Hematopoietic multipotent progenitor cell treated with erythropoietin and hydrocortisone succinate and interleukin-3 and kit ligand, for 8 days (in vitro differentiated cells): ENCODE data around the gene S100A3.

ENCODE experiments used
- DNase-seq: peaks from one replicate; pipeline ENCODE4 v3.0.0-alpha.2; 2015

The S100A3 gene

DNA sequence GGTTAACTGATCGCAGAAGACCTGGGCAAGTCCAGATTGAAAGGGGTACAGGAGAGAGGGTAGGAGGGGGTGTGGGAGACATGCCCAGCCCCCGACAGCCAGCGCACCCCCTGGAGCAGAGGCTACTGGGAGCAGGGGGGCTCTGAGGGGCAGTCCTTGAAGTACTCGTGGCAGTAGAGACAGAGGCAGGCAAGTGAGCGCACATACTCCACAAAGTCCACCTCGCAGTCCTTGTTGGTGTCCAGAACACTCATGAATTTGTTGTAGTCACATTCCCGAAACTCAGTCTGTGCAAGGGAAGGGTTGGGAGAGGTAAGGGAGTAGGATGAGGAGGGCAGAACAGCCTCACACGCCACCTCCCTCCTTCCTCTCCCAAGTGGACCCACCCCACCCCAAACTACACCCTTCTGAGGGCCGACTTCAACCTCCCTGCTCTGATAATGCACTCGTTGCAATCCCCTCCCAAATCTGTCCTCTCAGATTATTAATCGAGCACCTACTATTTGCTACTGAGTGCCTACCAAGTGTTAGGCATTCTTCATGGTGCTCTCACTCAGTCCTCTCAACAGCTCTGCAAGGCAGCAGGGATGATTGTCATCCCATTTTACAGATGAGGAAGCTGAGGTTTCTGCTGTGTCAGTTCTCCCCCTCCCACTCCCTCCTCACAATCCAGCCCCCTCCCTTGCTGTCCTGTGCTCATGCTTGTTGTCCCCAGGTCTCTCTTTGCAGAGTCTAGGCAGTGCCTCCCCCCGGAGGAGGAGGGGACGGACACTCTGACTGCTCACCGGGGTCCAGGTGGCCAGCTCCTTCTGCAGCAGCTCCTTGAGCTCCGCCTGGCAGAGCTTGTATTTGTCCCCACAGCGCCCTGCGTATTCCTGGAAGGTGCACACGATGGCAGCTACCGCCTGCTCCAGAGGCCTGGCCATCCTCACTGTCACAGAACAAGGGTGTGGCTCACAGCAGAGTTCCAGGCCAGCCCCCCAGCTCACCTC is 1.2 kb downstream of the S100A3 start:
- DNase-seq, result peak; percentile 91

DNA sequence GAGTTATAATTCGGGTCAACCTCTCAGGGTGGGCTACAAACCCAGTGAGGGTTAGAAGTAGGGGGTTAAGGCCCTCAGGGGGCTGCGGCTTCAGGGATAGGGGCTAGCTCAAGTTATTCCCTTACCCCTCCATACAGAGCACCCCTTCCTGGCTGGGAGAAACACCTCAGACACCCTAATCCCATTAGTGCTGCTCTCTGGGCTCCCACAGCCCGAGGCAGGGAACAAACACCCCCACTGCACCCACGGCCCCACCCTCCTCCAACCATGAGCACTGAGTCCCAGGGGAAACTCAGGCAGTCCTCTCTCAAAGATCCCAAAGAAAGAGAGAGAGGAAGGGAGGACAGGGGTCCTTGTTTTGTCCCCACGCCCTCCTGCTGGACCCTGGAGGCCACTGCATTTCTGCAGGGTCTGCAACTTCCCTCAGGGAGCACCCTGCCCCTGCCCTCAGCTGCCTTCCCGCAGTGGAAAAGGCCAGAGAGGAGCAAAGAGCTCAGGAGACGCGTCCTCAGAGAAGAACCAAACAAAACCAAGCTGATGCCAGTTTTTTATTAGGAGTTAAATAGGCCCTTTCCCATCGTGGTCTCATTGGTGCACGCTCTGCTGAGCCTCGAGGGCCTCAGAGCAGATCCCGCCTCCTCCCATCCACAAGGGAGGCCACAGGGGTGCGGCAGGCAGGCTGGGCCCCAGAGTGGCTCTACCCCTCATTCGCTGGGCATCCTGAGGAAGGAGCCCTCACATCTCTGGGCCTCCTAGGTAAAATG is 2.1 kb downstream of the S100A3 start:
- peak; percentile 85 for DNase-seq

DNA sequence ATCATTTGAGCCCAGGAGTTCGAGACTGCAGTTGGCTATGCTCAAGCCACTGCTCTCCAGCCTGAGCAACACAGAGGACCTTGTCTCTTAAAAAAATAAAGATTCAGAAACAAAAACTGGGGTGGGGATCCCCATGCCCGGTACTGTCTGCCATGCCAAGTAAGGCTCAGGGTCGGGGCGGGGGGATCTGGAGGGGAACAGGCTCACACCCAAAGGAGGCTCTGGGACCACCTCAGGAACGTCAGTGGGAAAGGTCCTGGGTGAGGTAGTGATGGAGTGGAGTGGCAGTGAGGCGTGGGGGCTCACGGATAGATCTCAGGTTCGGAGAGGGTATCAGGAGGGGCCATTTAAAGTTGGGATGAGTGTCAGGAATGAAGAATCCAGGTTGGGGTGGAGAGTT is 2.7 kb downstream of the S100A3 start:
- no peak for DNase-seq

DNA sequence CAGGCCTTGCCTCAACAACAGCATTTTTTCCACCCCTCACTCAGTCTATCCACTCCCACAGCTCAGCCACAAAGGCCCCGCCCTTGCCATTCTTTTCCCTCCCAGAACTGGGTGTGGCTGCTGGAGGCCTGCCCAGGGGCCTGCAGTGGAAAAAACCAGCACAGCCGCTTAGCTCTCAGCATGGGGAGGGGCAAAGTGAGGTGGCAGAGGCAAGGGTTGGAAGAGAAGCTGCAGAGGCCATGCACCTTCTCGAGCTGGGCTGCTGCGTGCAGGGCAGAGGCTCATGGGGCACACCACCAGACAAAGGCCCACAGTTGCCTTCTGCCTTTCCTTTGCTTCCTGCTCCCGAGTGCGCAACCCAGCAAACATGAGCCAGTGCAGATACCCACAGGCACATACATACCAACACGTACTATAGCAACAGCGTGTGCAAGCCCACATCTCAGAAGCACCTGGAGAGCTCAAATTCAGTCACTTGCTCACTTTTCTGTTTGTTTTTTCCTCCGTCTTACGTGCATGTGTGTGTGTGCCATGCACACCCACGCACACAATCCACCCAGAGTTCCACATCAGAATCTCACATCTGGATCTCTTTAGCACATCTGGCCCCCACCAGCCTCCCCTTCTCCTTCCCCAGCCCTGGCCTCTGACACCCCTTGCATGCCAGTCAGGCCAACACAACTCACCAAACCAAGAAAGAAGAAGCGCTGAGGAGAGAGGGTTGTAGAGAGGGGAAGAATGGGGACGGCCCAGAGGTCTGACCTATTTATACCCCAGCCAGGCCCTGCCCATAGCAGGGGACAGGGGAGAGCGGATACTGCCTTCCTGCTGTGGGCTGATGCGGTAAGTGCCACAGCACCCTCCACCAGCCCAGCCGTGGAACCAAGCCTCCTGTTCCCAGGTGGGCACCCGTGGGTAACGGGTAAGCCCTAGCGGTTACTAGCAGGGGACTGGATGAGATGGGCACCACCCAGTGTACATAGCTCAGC is 3.7 kb downstream of the S100A3 start, which contains the start of gene S100A4:
S100A4 (minus strand) TSS at position 740 of the 989 bp plus-strand sequence. CDS start 1,012 bp downstream, outside the sequence.
- DNase-seq, result peak; percentile 99

DNA sequence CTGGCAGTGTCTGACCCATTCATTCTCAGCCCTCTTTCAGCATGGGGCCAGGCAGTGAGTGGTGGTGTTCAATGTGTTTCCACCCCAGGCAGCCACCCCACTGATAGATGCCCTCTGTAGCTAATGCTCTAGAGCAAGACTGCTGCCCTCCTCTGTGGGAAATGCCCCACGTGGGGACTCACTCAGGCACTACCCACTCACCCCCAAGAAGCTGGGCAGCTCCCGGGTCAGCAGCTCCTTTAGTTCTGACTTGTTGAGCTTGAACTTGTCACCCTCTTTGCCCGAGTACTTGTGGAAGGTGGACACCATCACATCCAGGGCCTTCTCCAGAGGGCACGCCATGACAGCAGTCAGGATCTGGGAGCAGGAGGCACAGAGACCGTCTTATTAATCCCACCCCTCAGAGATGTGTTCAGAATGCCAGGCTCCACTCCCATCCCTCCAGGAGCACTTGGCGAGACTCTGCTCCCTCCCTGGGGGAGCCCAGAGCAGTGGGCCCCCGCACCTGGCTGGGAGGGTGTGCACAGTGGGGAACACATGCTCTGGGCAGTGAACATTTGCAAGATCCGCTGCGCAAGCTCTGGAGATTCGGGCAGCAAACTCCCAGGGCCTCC is 4.5 kb downstream of the S100A3 start:
- no peak for DNase-seq

DNA sequence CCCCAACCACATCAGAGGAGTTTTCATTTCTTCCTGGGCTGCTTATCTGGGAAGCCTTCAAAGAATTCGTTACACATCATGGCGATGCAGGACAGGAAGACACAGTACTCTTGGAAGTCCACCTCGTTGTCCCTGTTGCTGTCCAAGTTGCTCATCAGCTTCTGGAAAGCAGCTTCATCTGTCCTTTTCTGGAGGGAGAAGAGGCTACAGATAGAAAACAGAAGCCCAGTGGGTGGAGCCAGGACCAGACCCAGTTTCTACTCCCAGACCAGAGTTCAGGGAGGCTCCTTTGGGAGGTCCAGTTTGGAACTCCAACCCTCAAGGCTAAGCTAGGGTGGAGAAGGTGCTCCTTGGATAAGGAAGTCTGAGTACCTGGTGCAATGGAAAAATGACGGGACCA is 5.3 kb downstream of the S100A3 start:
- peak; percentile 49 for DNase-seq

DNA sequence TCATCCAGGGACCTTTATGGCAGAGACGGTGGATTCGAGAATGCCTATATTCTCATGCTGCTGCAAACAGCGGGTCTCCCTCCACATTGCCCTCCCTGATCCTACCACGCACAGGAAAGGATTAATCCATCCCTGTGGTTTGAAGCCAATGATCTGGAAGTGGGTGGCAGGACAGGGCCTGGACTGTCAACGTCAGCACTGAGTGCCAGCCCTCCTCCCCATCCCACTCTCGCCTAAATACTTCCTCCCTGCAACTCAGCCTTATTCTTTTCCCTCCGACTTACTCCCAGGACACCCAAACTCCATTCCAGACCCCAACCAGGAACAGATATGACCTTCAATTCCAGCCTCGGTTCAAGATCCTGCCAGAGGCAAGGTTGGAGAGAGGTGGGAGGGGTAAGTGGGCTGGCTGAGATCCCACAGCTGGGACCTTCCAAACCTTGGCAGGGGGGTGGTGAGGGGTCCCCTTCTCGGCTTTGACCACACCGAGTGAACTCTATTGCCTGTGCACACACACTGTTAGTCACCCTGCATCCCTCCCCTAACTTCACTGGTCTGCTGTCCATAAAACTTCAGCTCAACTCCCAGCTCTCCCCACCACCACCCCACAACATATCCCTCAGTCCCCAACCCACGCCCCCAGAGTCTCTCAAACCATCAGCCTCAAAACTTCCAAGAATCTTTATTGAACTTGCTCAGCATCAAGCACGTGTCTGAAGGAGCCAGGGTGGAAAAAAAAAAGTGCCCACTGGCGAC is 5.9 kb downstream of the S100A3 start:
- no peak for DNase-seq

DNA sequence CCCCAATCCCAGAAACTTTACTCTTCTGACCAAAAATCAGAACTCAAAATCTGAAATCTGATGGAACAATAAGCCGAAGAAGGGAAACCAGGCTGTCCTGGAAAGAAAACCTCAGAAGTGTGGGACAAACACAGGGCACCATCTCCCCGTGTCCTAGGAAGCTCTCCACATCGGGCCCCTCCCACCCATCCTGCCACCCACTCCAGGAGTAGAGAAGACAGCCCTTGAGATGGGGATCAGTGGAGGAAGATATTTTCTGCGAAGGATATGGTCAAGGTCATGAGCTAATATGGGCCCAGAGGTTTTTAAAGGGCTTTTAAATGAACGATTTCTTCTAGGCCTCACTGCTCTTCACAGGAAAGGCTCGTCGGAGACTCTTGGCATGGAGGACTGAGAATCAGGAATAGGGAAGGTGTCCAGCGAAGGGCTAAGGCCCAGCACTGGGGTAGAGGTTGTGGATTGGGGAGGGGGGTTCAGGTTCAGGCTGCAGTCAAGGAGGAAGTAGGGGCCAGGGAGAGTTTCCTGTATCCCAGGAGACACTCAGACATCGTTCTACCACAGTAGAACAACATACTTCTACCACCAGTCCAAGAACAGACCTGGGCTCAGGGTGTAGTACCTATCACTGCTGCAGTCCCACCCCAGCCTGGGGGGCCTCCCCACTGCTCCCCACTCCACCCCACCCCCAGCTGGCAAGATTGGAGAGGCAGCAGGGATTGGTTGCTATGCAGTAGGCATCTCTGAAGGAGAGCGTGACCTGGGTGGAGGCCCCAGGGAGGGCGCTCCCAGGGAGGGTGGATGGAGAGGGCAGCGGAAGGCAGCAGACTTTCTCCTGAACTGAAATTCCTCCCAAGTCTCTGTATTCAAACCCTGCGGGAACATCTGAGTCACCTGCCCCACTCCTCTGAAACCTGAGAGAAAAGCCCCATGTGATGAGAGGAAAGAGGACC is 7.1 kb downstream of the S100A3 start:
- DNase-seq, result peak; percentile 46

DNA sequence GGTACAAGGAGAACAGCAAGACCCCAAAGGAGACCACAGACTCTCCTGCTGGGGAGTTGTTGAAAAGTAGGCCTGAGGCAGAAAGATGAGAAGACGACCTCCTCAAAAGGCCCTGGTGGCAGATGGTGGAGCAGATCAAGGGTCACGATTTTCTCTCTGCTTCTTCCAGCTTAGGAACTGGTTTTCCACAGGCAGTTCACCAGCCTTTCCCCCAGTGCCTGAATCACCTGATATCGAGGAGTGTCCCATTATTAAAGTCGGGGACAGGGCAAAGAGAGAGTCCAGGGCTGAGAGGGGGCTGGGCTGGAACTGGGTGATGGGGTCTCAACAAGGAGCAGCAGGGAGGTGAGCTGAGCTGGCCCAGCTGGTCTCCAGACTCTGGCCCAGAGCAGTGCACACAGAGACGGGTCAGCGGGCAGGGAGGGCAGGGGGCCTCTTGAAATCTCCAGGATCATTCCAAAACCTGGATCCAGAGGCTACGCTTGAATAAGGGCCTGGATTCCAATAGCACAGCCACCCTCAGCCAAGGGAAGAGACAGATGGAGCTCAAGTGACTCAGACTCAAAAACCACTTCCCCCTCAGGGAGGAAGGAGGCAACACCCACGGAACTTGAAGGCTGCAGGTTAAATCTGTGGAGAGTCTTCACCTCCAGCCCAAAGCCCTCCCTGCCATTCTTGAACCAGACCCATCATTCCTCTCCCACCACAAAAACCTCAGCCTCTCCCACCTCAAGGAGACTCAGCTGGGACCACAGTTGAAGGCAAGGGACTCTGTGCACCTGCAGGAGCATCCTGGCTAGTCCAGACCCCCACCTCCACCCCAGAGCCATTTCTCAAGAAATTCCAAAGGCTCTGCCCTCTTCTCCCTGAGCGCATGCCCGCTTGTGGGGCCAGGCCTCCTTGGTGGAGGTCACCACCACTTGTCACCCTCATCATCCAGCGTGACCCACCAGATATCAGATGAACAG is 8.4 kb downstream of the S100A3 start, which contains the start of gene S100A5:
S100A5 (minus strand) TSS at position 541 of the 968 bp plus-strand sequence. CDS start 743 bp downstream, outside the sequence.
- peak; percentile 39 for DNase-seq

DNA sequence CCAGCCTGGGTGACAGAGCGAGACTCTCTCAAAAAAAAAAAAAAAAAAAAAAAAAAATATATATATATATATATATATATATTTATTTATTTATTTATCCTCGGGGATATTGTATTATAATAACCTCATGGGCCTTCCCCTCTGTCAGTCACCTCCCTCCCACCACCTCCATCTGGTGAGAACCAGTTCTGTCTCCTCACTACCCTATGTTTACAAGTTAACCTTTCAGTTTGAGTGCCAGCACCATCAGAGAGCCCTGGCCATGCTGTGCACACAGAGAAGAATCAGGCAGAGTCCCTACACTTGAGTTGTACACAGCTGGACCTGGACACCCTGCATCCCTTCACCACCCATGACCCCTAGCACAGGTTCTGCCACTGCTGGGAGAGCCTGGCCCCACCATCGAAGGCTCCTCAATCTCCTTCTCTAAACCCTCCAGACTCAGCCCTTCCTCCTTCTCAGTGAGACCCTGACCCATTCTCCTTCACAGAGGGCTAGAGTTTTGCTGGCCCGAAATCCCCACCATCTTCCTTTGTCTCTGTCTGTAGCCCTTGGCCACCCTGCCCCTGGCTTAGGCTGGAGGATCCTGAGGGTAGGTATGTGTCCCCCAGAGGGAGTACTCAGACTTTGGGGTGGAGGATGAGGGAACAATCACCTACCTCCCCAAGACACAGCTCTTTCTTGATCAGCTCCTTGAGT is 9.5 kb downstream of the S100A3 start:
- DNase-seq, result no peak

DNA sequence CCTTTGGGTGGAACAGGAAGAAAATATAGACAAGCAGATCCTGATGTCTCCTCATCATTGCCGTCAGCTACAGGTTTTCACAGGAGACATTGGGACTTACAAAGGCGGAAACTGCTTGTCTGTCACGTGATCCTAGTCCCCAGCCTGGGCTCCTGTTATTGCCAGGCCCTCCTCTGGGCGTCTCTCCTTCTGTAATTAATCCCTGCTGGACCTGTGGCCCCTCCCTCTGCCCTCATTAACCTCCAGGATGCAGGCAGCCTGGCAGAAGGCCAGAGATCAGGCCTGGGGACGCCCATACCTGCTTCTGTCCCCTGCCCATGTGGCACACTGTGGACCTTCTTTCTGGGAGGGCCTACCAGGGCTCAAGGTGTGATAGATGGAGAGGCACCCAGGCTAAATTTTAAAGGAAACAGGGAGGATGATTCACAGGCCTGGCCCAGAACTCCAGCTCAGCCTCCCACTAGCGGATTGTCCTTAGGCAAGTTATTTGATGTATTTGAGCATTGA is 10.7 kb downstream of the S100A3 start:
- DNase-seq, result peak; percentile 59

DNA sequence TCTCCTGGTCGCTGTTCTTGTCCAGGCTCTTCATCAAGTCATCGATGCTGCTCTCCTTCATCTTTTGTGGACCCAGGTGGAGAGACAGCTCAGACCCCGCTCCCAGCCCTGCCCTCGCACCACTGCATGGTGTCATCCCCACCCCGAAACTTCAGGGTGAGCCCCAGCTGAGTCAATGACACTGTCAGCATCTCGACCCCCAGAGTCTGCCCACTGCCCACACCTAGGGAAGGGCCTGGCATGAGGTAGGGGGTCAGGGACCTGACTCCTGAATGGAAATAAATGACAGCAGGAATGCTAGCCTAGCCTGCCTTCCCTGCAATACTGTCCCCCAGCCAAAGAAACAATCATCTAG is 11.7 kb downstream of the S100A3 start:
- no peak for DNase-seq

DNA sequence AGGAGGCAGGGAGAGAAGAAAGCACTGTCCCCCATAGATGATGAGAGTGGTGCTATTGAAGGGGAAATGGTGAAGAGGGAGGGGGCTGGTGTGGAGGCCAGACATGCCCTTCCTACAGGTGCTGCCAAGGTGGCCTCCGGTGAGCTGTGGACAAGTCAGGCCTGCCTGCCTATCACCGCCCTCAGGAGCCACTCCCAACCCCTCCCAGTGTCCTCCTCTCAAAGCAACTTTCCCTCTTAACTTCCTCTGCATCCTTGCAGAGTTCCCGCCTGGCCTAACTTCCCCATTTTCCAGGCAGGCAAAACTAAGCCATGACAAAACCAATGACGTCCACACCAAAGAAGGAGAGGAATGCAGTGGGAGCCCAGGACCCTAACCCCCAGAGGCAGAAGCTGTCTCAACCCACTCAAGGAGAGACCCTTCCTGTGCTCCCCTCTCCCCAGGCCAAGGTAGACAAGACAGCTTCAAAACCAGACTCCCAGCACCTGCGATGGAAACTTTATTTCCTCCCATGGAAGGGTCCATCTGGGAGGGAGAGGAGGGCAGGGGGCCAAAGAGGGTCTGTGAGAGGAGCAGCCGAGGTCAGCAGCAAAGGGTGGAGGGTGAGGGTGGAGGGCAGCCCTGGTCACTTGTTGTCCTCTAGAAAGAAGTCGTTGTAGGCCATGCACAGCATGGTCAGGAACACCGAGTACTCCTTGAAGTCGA is 12.2 kb downstream of the S100A3 start:
- no peak for DNase-seq

DNA sequence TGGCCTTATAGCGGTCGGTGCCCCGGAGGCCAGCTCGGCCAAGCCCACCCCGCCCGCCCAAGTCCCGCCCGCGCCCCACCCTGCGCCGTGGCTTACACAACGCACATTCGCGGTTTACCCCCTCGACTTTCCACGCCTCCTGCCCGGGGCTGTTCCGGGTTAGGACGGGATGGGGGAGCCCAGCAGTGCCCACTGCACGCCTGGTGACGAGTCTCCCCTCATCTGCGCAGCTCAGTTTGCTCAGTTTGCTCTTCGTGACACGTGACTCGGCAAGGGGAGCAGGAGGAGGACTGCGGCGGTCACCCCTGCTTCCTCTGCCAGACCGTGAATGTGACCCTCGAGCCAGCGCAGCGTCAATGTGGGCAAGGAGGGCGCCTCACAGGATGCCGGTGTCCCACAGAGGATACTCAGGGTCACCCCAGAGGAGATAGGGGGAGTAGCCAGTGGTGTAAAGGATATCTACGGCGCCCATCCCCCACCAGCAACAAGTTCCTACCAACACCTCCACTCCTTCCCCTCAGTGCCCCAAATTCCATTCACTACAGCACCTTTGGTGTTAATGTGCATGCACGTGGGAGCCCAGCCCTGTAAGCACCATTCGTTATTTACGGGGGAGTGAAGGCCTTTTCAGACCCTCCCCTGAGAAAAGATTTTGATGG is 12.9 kb downstream of the S100A3 start:
- peak; percentile 96 for DNase-seq

DNA sequence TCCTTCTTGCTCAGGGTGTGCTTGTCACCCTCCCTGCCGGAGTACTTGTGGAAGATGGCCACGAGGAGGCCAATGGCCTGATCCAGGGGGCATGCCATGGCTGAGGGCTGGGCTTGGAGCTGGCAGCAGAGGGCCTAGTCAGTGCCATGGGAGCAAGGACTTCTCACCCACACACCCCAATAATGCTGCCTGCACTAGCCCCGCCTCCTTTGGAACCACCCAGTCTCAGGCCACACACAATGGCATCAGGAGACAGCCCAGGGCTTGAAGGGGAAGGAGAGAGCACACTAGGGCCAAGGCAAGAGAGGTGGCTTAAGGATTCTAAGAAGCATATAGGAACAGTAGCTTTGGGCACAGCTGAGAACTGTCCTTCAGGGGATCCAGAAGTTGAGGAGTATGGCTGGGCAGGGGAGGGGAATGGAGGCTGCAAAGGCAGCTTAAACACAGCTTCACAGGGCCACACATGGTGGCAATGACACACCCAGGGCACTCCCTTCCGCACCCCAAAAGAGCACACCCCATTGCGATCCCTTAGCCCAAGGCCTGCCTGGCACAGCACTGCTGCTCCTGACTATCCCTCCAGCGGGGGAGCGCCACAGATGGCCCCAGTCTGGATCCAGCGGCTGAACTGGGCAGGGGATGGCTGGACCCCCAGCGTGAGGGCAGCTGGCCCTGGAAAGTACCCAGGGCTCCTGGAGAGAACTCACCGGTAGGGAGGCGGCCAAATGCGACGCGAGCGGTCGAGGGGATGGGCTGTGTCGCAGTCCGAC is 13.6 kb downstream of the S100A3 start, which contains the start of gene S100A6:
S100A6 (minus strand) TSS at position 750 of the 770 bp plus-strand sequence; CDS start at position 98, 652 bp downstream.
- DNase-seq, result peak; percentile 89

DNA sequence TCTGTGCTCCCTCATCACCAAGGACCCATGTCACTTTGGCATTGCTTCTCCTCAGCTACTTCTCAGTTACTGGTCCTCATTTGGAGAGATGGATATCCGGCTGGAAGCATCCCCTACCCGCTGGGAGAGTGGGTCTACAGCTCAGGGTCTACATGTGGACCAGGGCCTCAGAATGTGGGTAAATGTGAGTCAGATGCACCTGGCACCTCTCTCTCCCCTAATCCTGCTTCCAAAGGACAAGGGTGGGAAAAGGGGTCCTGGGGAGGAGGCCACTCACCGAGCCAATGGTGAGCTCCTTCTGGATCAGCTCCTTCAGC is 14.2 kb downstream of the S100A3 start:
- DNase-seq, result no peak
